SK-N-SH treated with all-trans-retinoic acid at 6 μM for 48 hours (cell line): ENCODE data around the gene SURF4.
A peak's percentile ranks its signal among the peaks of the same experiment; 100 is the strongest.

Source experiments
- ATAC-seq: fragments of 200-7000 bp; cut with Tn5 transposase; 3 replicates; pipeline ENCODE4 v1.9.1; 2020; ENCODE audit warnings: mild to moderate bottlenecking, moderate library complexity
- ARNTL ChIP-seq: fragments of 450-650 bp; formaldehyde crosslinking; IDR thresholded peaks from 2 replicates; pipeline ENCODE4 v1.5.0; 2020; ENCODE audit warnings: low read depth, mild to moderate bottlenecking, moderate library complexity, borderline replicate concordance
- BACH2 ChIP-seq: fragments of 250-450 bp; sonication (Bioruptor Pico); IDR thresholded peaks from 2 replicates; pipeline ENCODE4 v1.9.0; 2021; ENCODE audit warnings: mild to moderate bottlenecking, borderline replicate concordance
- CSDC2 ChIP-seq: fragments of 250-450 bp; sonication (Bioruptor Pico); IDR thresholded peaks from 2 replicates; pipeline ENCODE4 v1.5.0; 2020; ENCODE audit warnings: mild to moderate bottlenecking, moderate library complexity
- GLIS3 ChIP-seq: fragments of 250-450 bp; sonication (Bioruptor Pico); IDR thresholded peaks from 2 replicates; pipeline ENCODE4 v1.5.0; 2020; ENCODE audit warnings: mild to moderate bottlenecking, moderate library complexity
- ISL1 ChIP-seq: fragments of 250-450 bp; sonication (Bioruptor Pico); IDR thresholded peaks from 2 replicates; pipeline ENCODE4 v2.1.2; 2022; ENCODE audit warnings: mild to moderate bottlenecking, moderate library complexity
- PPARA ChIP-seq: fragments of 250-450 bp; sonication (Bioruptor Pico); IDR thresholded peaks from 2 replicates; pipeline ENCODE4 v1.5.0; 2020; ENCODE audit warnings: mild to moderate bottlenecking, borderline replicate concordance
- RARB ChIP-seq: fragments of 250-450 bp; sonication (Bioruptor Pico); IDR thresholded peaks from 2 replicates; pipeline ENCODE4 v1.8.0; 2021; ENCODE audit warnings: mild to moderate bottlenecking, moderate library complexity
- SNAI2 ChIP-seq: fragments of 250-450 bp; sonication (Bioruptor Pico); IDR thresholded peaks from 2 replicates; pipeline ENCODE4 v1.5.0; 2020; ENCODE audit warnings: mild to moderate bottlenecking, moderate library complexity
- TCF4 ChIP-seq: fragments of 250-450 bp; sonication (Bioruptor Pico); IDR thresholded peaks from 2 replicates; pipeline ENCODE4 v1.8.0; 2021; ENCODE audit warnings: mild to moderate bottlenecking, moderate library complexity, borderline replicate concordance
- TOX ChIP-seq: fragments of 250-450 bp; sonication (Bioruptor Pico); IDR thresholded peaks from 2 replicates; pipeline ENCODE4 v1.8.0; 2021; ENCODE audit warnings: mild to moderate bottlenecking, moderate library complexity, borderline replicate concordance
- ZC3H10 ChIP-seq: fragments of 250-450 bp; sonication (Bioruptor Pico); IDR thresholded peaks from 2 replicates; pipeline ENCODE4 v1.5.1; 2021; ENCODE audit warnings: mild to moderate bottlenecking, moderate library complexity
- ZFP30 ChIP-seq: fragments of 450-650 bp; formaldehyde crosslinking; IDR thresholded peaks from 2 replicates; pipeline ENCODE4 v1.5.0; 2022; ENCODE audit warnings: mild to moderate bottlenecking, moderate library complexity
- ZNF565 ChIP-seq: fragments of 450-650 bp; formaldehyde crosslinking; conservative IDR thresholded peaks from 2 replicates; pipeline ENCODE4 v1.5.0; 2020; ENCODE audit warnings: low read depth, mild to moderate bottlenecking, moderate library complexity
- ZNF70 ChIP-seq: fragments of 450-650 bp; formaldehyde crosslinking; IDR thresholded peaks from 2 replicates; pipeline ENCODE4 v1.5.0; 2020; ENCODE audit warnings: mild to moderate bottlenecking, moderate library complexity
- ZNF8 ChIP-seq: fragments of 450-650 bp; formaldehyde crosslinking; IDR thresholded peaks from 2 replicates; pipeline ENCODE4 v1.5.0; 2020; ENCODE audit warnings: mild to moderate bottlenecking, moderate library complexity
- TF ChIP-seq, protein P1 (sequence below): fragments of 250-450 bp; sonication (Bioruptor Pico); IDR thresholded peaks from 2 replicates; pipeline ENCODE4 v1.5.0; 2020; ENCODE audit warnings: mild to moderate bottlenecking, moderate library complexity
- TF ChIP-seq, protein P2 (sequence below): fragments of 250-450 bp; sonication (Bioruptor Pico); IDR thresholded peaks from 2 replicates; pipeline ENCODE4 v1.5.1; 2021; ENCODE audit warnings: mild to moderate bottlenecking, moderate library complexity
- TF ChIP-seq, protein P3 (sequence below): fragments of 250-450 bp; sonication (Bioruptor Pico); IDR thresholded peaks from 2 replicates; pipeline ENCODE4 v1.8.0; 2020; ENCODE audit warnings: mild to moderate bottlenecking, moderate library complexity, borderline replicate concordance
- TF ChIP-seq, protein P4 (sequence below): fragments of 250-450 bp; sonication (Bioruptor Pico); IDR thresholded peaks from 2 replicates; pipeline ENCODE4 v1.5.1; 2020; ENCODE audit warnings: low read depth, mild to moderate bottlenecking, moderate library complexity
- TF ChIP-seq, protein P5 (sequence below): fragments of 250-450 bp; sonication (Bioruptor Pico); IDR thresholded peaks from 2 replicates; pipeline ENCODE4 v1.8.0; 2021; ENCODE audit warnings: low read depth, mild to moderate bottlenecking, moderate library complexity, borderline replicate concordance

SURF4 gene

DNA sequence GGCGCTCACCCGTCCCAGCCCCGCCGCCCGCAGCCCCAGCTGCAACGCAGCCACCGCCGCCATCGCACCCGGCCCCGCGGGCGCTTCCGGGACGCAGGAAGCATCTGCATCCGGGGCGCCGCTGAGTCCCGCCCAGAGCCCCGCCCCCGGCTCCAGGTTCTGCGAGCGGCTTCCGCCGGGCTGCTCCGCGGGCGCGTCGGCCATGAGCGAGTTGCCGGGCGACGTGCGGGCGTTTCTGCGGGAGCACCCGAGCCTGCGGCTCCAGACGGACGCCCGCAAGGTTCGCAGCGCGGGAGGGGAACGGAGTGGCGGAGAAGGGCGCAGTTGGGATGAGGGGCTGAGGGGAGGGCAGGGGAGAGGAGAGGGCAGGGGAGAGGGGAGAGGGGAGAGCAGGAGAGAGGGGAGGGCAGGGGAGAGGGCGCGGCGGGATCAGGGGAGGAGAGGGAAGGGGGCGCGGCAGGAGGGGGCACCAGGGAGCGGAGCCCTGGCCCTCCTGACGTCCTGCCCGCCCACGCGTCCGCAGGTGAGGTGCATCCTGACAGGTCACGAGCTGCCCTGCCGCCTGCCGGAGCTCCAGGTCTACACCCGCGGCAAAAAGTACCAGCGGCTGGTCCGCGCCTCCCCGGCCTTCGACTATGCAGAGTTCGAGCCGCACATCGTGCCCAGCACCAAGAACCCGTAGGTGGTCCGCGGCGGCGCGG is 19.3 kb downstream of the SURF4 start, which contains the start of the genes SURF1 and SURF2:
Gene SURF1 (minus strand): TSS at position 97 of the 701 bp plus-strand sequence. CDS start 34 bp downstream, at position 63.
Gene SURF2 (plus strand): TSS at position 160 of the 701 bp plus-strand sequence. CDS start 43 bp downstream, at position 203.
- no peak for TF ChIP-seq TCF4 (CRISPR knock-in tag)
- no peak for TF ChIP-seq ZFP30 (CRISPR knock-in tag)
- TF ChIP-seq, protein P1, sequence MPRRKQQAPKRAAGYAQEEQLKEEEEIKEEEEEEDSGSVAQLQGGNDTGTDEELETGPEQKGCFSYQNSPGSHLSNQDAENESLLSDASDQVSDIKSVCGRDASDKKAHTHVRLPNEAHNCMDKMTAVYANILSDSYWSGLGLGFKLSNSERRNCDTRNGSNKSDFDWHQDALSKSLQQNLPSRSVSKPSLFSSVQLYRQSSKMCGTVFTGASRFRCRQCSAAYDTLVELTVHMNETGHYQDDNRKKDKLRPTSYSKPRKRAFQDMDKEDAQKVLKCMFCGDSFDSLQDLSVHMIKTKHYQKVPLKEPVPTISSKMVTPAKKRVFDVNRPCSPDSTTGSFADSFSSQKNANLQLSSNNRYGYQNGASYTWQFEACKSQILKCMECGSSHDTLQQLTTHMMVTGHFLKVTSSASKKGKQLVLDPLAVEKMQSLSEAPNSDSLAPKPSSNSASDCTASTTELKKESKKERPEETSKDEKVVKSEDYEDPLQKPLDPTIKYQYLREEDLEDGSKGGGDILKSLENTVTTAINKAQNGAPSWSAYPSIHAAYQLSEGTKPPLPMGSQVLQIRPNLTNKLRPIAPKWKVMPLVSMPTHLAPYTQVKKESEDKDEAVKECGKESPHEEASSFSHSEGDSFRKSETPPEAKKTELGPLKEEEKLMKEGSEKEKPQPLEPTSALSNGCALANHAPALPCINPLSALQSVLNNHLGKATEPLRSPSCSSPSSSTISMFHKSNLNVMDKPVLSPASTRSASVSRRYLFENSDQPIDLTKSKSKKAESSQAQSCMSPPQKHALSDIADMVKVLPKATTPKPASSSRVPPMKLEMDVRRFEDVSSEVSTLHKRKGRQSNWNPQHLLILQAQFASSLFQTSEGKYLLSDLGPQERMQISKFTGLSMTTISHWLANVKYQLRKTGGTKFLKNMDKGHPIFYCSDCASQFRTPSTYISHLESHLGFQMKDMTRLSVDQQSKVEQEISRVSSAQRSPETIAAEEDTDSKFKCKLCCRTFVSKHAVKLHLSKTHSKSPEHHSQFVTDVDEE (CRISPR knock-in tag): no peak
- TF ChIP-seq GLIS3 (CRISPR knock-in tag): no peak
- TF ChIP-seq, protein P2, sequence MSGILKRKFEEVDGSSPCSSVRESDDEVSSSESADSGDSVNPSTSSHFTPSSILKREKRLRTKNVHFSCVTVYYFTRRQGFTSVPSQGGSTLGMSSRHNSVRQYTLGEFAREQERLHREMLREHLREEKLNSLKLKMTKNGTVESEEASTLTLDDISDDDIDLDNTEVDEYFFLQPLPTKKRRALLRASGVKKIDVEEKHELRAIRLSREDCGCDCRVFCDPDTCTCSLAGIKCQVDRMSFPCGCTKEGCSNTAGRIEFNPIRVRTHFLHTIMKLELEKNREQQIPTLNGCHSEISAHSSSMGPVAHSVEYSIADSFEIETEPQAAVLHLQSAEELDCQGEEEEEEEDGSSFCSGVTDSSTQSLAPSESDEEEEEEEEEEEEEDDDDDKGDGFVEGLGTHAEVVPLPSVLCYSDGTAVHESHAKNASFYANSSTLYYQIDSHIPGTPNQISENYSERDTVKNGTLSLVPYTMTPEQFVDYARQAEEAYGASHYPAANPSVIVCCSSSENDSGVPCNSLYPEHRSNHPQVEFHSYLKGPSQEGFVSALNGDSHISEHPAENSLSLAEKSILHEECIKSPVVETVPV (CRISPR knock-in tag): no peak
- no peak for TF ChIP-seq ARNTL (CRISPR knock-in tag)
- TF ChIP-seq ISL1 (CRISPR knock-in tag): no peak
- no peak for TF ChIP-seq CSDC2 (CRISPR knock-in tag)
- no peak for TF ChIP-seq SNAI2 (CRISPR knock-in tag)
- TF ChIP-seq ZNF8: no peak
- TF ChIP-seq BACH2 (CRISPR knock-in tag): no peak
- no peak for TF ChIP-seq RARB (CRISPR knock-in tag)
- TF ChIP-seq, protein P3, sequence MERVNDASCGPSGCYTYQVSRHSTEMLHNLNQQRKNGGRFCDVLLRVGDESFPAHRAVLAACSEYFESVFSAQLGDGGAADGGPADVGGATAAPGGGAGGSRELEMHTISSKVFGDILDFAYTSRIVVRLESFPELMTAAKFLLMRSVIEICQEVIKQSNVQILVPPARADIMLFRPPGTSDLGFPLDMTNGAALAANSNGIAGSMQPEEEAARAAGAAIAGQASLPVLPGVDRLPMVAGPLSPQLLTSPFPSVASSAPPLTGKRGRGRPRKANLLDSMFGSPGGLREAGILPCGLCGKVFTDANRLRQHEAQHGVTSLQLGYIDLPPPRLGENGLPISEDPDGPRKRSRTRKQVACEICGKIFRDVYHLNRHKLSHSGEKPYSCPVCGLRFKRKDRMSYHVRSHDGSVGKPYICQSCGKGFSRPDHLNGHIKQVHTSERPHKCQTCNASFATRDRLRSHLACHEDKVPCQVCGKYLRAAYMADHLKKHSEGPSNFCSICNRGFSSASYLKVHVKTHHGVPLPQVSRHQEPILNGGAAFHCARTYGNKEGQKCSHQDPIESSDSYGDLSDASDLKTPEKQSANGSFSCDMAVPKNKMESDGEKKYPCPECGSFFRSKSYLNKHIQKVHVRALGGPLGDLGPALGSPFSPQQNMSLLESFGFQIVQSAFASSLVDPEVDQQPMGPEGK (CRISPR knock-in tag): no peak
- TF ChIP-seq, all 23 proteins: peak for 0
- ATAC-seq: peak; percentile 81

DNA sequence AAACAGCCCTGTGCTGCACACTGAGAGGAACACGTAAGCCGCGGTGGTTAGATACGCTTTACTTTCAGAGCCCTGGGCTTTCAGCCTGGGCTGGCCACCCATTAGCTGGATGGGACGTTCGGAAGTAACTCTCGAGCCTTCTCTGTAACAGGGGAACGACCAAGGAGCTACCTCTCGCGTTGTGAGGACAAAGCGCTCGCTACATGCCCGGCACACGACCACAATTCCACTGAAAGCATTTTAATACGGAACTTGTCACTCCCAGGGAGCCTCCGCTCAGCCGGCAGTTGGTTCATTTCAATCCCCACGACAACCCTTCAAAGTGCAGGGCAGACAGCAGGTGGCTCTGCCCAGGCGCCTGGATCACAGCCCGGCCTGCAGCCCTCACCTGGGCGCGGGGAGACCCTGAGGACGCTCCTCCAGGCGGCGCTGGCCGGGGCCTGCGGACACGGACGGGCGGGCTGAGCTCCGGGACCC is 19.9 kb downstream of the SURF4 start:
- ATAC-seq: peak; percentile 7
- TF ChIP-seq PPARA (no peak), ARNTL (CRISPR knock-in tag) (no peak)
- TF ChIP-seq, all 23 proteins: peak for 0

DNA sequence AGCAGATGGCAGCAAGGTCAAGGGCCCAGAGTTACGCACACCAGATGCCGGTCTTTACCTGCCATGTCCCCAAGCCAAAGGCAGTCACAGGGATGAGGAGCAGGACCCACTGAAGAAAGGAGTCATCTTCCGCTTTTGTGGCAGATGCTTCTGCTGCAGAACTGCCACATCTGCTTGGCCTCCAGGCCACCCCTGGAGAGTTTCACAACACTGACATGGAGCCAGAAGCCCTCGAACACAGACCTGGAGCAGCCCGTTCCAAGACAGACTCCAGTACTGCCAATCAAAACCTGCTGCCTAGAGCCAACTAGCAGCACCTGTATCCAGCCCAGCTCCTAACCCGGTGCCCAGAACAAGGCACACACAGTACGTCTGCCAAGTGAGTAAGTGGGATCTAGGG is 21.1 kb downstream of the SURF4 start:
- no peak for ATAC-seq

DNA sequence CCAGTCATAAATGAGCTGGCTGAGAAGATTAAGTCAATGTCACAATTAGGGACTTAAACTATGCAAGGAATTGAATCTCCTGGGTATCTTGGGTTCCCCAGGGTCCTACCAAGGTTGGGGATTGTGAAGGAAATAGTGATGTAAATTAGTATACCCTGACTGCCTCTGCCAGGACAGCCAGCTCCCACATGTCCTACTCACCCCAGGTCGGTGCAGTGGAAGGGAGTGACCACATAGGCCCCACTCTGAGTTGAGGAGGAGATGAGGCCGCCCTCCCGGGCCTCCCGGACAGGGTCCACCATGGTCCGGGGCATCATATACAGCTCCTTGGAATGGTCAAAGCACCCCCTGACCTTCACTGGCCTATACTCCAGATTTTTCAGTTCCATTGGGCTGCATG is 22.3 kb downstream of the SURF4 start:
- ATAC-seq: no peak
- TF ChIP-seq ZFP30 (CRISPR knock-in tag) (no peak), ZC3H10 (CRISPR knock-in tag) (no peak), RARB (CRISPR knock-in tag) (no peak), SNAI2 (CRISPR knock-in tag) (no peak), ZNF70 (CRISPR knock-in tag) (no peak), PPARA (no peak), ARNTL (CRISPR knock-in tag) (no peak), ZNF8 (no peak)
- TF ChIP-seq, protein P4, sequence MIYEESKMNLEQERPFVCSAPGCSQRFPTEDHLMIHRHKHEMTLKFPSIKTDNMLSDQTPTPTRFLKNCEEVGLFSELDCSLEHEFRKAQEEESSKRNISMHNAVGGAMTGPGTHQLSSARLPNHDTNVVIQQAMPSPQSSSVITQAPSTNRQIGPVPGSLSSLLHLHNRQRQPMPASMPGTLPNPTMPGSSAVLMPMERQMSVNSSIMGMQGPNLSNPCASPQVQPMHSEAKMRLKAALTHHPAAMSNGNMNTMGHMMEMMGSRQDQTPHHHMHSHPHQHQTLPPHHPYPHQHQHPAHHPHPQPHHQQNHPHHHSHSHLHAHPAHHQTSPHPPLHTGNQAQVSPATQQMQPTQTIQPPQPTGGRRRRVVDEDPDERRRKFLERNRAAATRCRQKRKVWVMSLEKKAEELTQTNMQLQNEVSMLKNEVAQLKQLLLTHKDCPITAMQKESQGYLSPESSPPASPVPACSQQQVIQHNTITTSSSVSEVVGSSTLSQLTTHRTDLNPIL (CRISPR knock-in tag): no peak
- TF ChIP-seq, protein P5, sequence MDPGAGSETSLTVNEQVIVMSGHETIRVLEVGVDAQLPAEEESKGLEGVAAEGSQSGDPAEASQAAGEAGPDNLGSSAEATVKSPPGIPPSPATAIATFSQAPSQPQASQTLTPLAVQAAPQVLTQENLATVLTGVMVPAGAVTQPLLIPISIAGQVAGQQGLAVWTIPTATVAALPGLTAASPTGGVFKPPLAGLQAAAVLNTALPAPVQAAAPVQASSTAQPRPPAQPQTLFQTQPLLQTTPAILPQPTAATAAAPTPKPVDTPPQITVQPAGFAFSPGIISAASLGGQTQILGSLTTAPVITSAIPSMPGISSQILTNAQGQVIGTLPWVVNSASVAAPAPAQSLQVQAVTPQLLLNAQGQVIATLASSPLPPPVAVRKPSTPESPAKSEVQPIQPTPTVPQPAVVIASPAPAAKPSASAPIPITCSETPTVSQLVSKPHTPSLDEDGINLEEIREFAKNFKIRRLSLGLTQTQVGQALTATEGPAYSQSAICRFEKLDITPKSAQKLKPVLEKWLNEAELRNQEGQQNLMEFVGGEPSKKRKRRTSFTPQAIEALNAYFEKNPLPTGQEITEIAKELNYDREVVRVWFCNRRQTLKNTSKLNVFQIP (CRISPR knock-in tag): no peak
- TF ChIP-seq, protein P3 (CRISPR knock-in tag): no peak
- TF ChIP-seq, protein P1 (CRISPR knock-in tag): no peak

More for the DNA sequence above, 21.1 kb downstream of the SURF4 start:
- TF ChIP-seq TOX (CRISPR knock-in tag): no peak
- no peak for TF ChIP-seq BACH2 (CRISPR knock-in tag)
- no peak for TF ChIP-seq ZC3H10 (CRISPR knock-in tag)
- TF ChIP-seq TCF4 (CRISPR knock-in tag): no peak
- TF ChIP-seq ISL1 (CRISPR knock-in tag): no peak
- TF ChIP-seq ZNF565 (CRISPR knock-in tag): no peak
- no peak for TF ChIP-seq ARNTL (CRISPR knock-in tag)
